Keratinocyte (primary cell): ENCODE measurements around the gene ZBTB21. TPM values are rescaled to one million over a fixed set of nuclear protein-coding genes. Genes with fewer than 3 reads are reported as not detected.

Experiments used
- DNase-seq: peaks from one replicate; pipeline ENCODE4 v3.0.0-alpha.2; 2011; ENCODE audit warnings: low read depth, missing footprints, low spot score
- FAIRE-seq: peaks from 2 replicates; lab custom pipeline; 2011; peaks lifted over from hg19 to GRCh38; lab: Jason Lieb, UNC
- H2AFZ ChIP-seq: 2 replicates; pipeline ENCODE4 v1.6.0; 2012; ENCODE audit warnings: low read length, control low read depth, inconsistent platforms; ENCODE audit not compliant: control insufficient read depth
- H3K27ac ChIP-seq: 2 replicates; pipeline ENCODE4 v1.5.1; 2011; ENCODE audit warnings: low read length; ENCODE audit not compliant: control insufficient read depth, insufficient read depth
- H3K27me3 ChIP-seq: 3 replicates; pipeline ENCODE4 v1.6.0; 2011; ENCODE audit warnings: low read length; ENCODE audit not compliant: control insufficient read depth, insufficient read depth; ENCODE audit errors: extremely low read depth
- H3K36me3 ChIP-seq, 2 experiments: 2 replicates in 1 of 2; 3 replicates in 1 of 2; pipeline ENCODE4 v1.5.1; 2011; ENCODE audit warnings: low read length in 2 of 2, mild to moderate bottlenecking in 1 of 2; ENCODE audit not compliant: control insufficient read depth in 2 of 2, insufficient read depth in 2 of 2; ENCODE audit errors: extremely low read depth in 1 of 2
- H3K4me1 ChIP-seq: 3 replicates; pipeline ENCODE4 v1.5.1; 2011; ENCODE audit warnings: low read length; ENCODE audit not compliant: control insufficient read depth, insufficient read depth; ENCODE audit errors: extremely low read depth
- H3K4me2 ChIP-seq: 3 replicates; pipeline ENCODE4 v1.6.0; 2011; ENCODE audit warnings: low read depth, low read length; ENCODE audit not compliant: control insufficient read depth, insufficient read depth; ENCODE audit errors: extremely low read depth
- H3K4me3 ChIP-seq, 3 experiments: fragments of 200-600 bp in 1 of 3; sonication (generic) in 1 of 3; 2 replicates in 2 of 3; 3 replicates in 1 of 3; pipeline ENCODE4 v1.5.1; 2011 to 2016; ENCODE audit warnings: low read length in 3 of 3, mild to moderate bottlenecking in 3 of 3, control low read depth in 2 of 3, inconsistent platforms in 1 of 3, low read depth in 1 of 3, mixed read lengths in 1 of 3, mixed run types in 1 of 3, moderate library complexity in 1 of 3; ENCODE audit not compliant: control insufficient read depth in 2 of 3, insufficient read depth in 2 of 3; ENCODE audit errors: extremely low read depth in 1 of 3
- H3K79me2 ChIP-seq: 2 replicates; pipeline ENCODE4 v1.6.0; 2012; ENCODE audit warnings: low read length; ENCODE audit not compliant: control insufficient read depth, insufficient read depth
- H3K9ac ChIP-seq: 3 replicates; pipeline ENCODE4 v1.6.0; 2011; ENCODE audit warnings: low read length; ENCODE audit not compliant: control insufficient read depth, insufficient read depth; ENCODE audit errors: extremely low read depth
- H3K9me1 ChIP-seq: 3 replicates; pipeline ENCODE4 v1.6.0; 2011; ENCODE audit warnings: low read length; ENCODE audit not compliant: control insufficient read depth, insufficient read depth; ENCODE audit errors: extremely low read depth
- H3K9me3 ChIP-seq: 2 replicates; pipeline ENCODE4 v1.5.1; 2012; ENCODE audit warnings: low read depth, low read length; ENCODE audit not compliant: control insufficient read depth
- H4K20me1 ChIP-seq: 3 replicates; pipeline ENCODE4 v1.6.0; 2011; ENCODE audit warnings: low read length; ENCODE audit not compliant: control insufficient read depth, insufficient read depth; ENCODE audit errors: extremely low read depth
- CTCF ChIP-seq, 3 experiments: IDR thresholded peaks in 1 of 3; conservative IDR thresholded peaks in 1 of 3; optimal IDR thresholded peaks in 1 of 3; 2 replicates in 2 of 3; 3 replicates in 1 of 3; pipeline versions ENCODE3 to v1.5.1; 2011; ENCODE audit warnings: low read length in 3 of 3, mild to moderate bottlenecking in 3 of 3, moderate library complexity in 2 of 3, control low read depth in 1 of 3, inconsistent platforms in 1 of 3; ENCODE audit not compliant: insufficient read depth in 2 of 3; ENCODE audit errors: extremely low read depth in 1 of 3
- EZH2 ChIP-seq: IDR thresholded peaks from one replicate; pipeline ENCODE4 v1.6.1; 2012; ENCODE audit warnings: inconsistent platforms, mild to moderate bottlenecking, low read length, moderate library complexity
- dilution Hi-C: fragments of 300-500 bp; cut with MboI; formaldehyde crosslinking; loops from one replicate; pipeline ENCODE4 v1.7.0; 2020; ENCODE audit warnings: low sequenced_read_pairs; ENCODE audit not compliant: extremely low pct_ligation_motif_present
- polyA plus RNA-seq, 5 experiments: library from polyadenylated mRNA; depleted of rRNA in 3 of 5; stranded (reverse) in 3 of 5; stranded (forward) in 1 of 5; unstranded in 1 of 5; fragments of >200 nt; gene quantifications; 1 replicate in 1 of 5; 2 replicates in 3 of 5; 3 replicates in 1 of 5; pipeline versions ENCODE4 v1.2.1 to v1.2.3, GENCODE V29; 2011 to 2012; ENCODE audit warnings: missing spikeins in 2 of 5, low read depth in 1 of 5, low replicate concordance in 1 of 5

Gene ZBTB21
- polyA plus RNA-seq, 1 donor (not counting 4 experiments of a cell fraction or from before 2014, with no cell fraction given) = 9.5 TPM

GRCh38 chr21:42048870-42049577 is 38.9 kb upstream of the ZBTB21 start:
- DNase-seq (no peak), FAIRE-seq (no peak)
- H3K9me1 ChIP-seq = no peaks in the 10 kb centered on the region
- TF ChIP-seq EZH2 = no peak
- no peaks in the 10 kb centered on the region for H3K36me3 ChIP-seq
- no peak overlapping the region for H3K4me3 ChIP-seq
- no peaks in the 10 kb centered on the region for H3K4me1 ChIP-seq
- no peaks in the 10 kb centered on the region for H3K27me3 ChIP-seq
- H3K27ac ChIP-seq = no peak overlapping the region
- no peaks in the 10 kb centered on the region for H3K9me3 ChIP-seq
- H3K4me2 ChIP-seq = no peak overlapping the region
- no peak overlapping the region for H3K9ac ChIP-seq
- no peak overlapping the region for H2AFZ ChIP-seq
- no peaks in the 10 kb centered on the region for H3K79me2 ChIP-seq
- H4K20me1 ChIP-seq = no peaks in the 10 kb centered on the region
- dilution Hi-C loops = no loop called here

- no peak for TF ChIP-seq EZH2
- no peak for TF ChIP-seq CTCF (optimal IDR thresholded peaks at IDR 0.05 in 1 of 3, IDR thresholded peaks at IDR 0.05 in 1 of 3, conservative IDR thresholded peaks at IDR 0.05 in 1 of 3; ENCODE audit: extremely low read depth in 1 of 3, insufficient read depth in 2 of 3, low read length in 3 of 3)
- no peak for FAIRE-seq
- H3K9ac ChIP-seq = no peak overlapping the region
Observed at GRCh38 chr21:42047821-42048613, 37.9 kb upstream of the ZBTB21 start.

More at GRCh38 chr21:42047821-42048613, 37.9 kb upstream of the ZBTB21 start:
- H3K36me3 ChIP-seq = no peaks in the 10 kb centered on the region
- peaks cover 2% of the 10 kb centered on the region for H3K4me1 ChIP-seq
- no peaks in the 10 kb centered on the region for H4K20me1 ChIP-seq
- no peaks in the 10 kb centered on the region for H3K9me3 ChIP-seq
- H2AFZ ChIP-seq = no peak overlapping the region
- H3K4me3 ChIP-seq = no peak overlapping the region
- no peaks in the 10 kb centered on the region for H3K27me3 ChIP-seq
- DNase-seq = no peak
- dilution Hi-C loops = no loop called here
- no peak overlapping the region for H3K4me2 ChIP-seq
- H3K79me2 ChIP-seq = no peaks in the 10 kb centered on the region
- no peaks in the 10 kb centered on the region for H3K9me1 ChIP-seq
- H3K27ac ChIP-seq = no peak overlapping the region
